Mammary epithelial cell (primary cell): ENCODE results near the gene TMEM120B.

Experiments
- EZH2 ChIP-seq: IDR thresholded peaks from 2 replicates; pipeline ENCODE4 v1.6.1; 2012; ENCODE audit warnings: low read length, inconsistent platforms, borderline replicate concordance
- TF ChIP-seq, protein P1 (sequence below), 2 donors: IDR thresholded peaks in 1 of 2; conservative IDR thresholded peaks in 1 of 2; 2 replicates each; pipeline ENCODE4 v1.5.1; 2011 to 2012; ENCODE audit warnings: inconsistent platforms in 2 of 2, low read length in 2 of 2, mild to moderate bottlenecking in 2 of 2, control low read depth in 1 of 2, low read depth in 1 of 2; ENCODE audit not compliant: insufficient read depth in 1 of 2; ENCODE audit errors: extremely low read depth in 1 of 2

DNA sequence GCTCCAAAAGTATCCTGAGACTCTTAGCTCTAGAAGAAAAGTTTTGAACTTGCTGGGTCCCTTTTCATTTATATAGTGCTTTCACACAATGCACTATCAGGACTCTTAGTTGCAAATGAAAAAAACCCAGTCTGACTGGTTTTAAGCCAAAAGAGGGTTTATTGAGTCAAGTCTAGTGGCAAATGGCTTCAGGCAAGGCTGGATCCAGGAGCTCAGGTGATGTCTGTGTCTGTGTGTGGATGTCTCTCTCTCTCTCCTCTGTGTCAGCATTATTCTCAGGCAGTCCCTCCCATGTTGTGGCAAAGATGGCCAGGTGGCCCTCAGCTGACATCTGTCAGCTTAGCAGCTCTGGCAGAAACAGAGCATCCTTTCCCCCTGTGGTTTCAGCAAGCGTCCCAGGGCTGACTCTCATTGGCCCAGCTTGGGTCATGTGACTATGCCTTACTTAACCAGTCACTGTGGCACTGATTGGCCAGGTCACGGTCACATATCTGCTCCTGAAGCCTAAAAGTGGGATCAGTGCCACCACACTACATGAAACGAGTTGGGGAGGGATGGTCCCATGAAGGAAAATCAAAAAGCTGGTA, 6.2 kb downstream of the TMEM120B start:
- TF ChIP-seq, protein P1, sequence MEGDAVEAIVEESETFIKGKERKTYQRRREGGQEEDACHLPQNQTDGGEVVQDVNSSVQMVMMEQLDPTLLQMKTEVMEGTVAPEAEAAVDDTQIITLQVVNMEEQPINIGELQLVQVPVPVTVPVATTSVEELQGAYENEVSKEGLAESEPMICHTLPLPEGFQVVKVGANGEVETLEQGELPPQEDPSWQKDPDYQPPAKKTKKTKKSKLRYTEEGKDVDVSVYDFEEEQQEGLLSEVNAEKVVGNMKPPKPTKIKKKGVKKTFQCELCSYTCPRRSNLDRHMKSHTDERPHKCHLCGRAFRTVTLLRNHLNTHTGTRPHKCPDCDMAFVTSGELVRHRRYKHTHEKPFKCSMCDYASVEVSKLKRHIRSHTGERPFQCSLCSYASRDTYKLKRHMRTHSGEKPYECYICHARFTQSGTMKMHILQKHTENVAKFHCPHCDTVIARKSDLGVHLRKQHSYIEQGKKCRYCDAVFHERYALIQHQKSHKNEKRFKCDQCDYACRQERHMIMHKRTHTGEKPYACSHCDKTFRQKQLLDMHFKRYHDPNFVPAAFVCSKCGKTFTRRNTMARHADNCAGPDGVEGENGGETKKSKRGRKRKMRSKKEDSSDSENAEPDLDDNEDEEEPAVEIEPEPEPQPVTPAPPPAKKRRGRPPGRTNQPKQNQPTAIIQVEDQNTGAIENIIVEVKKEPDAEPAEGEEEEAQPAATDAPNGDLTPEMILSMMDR (conservative IDR thresholded peaks at IDR 0.05 in 1 of 2, IDR thresholded peaks at IDR 0.05 in 1 of 2; ENCODE audit: extremely low read depth in 1 of 2, insufficient read depth in 1 of 2, low read depth in 1 of 2, low read length in 2 of 2), result no peak
- no peak for TF ChIP-seq EZH2
